ENCODE measurements around the gene CITED1.

Gene CITED1

GRCh38 chrX:72294497-72294896 is 11.2 kb downstream of the CITED1 start:
- Histone ChIP-seq H3K4me1 (ENCODE audit: control insufficient read depth, insufficient read depth, low read length, poor library complexity, severe bottlenecking) (no peaks in the 10 kb centered on the region), H3K27ac (ENCODE audit: low read depth, low read length, severe bottlenecking) (no peak overlapping the region), H3K36me3 (ENCODE audit: control insufficient read depth, insufficient read depth, low read length) (no peaks in the 10 kb centered on the region), H3K4me3 (ENCODE audit: extremely low read depth, insufficient read depth, low read length, poor library complexity, severe bottlenecking) (no peak overlapping the region), H3K9me3 (ENCODE audit: control insufficient read depth, low read length) (no peaks in the 10 kb centered on the region)
- WGBS, 2 experiments (ENCODE audit: insufficient coverage in 2 of 2) = no CpG with 5 or more reads among the region's 1 CpG

GRCh38 chrX:72282302-72282701 is 23.4 kb downstream of the CITED1 start:
- no peaks in the 10 kb centered on the region for H3K36me3 ChIP-seq (ENCODE audit: control insufficient read depth, insufficient read depth, low read length)
- H3K4me3 ChIP-seq (ENCODE audit: extremely low read depth, insufficient read depth, low read length, poor library complexity, severe bottlenecking) = no peak overlapping the region
- no peaks in the 10 kb centered on the region for H3K9me3 ChIP-seq (ENCODE audit: control insufficient read depth, low read length)
- H3K27ac ChIP-seq (ENCODE audit: low read depth, low read length, severe bottlenecking) = no peak overlapping the region
- WGBS, 2 experiments (ENCODE audit: insufficient coverage in 2 of 2) = no CpG with 5 or more reads among the region's 1 CpG
- H3K4me1 ChIP-seq (ENCODE audit: control insufficient read depth, insufficient read depth, low read length, poor library complexity, severe bottlenecking) = no peaks in the 10 kb centered on the region

- no peaks in the 10 kb centered on the region for H3K9me3 ChIP-seq (ENCODE audit: control insufficient read depth, low read length)
- H3K4me3 ChIP-seq (ENCODE audit: extremely low read depth, insufficient read depth, low read length, poor library complexity, severe bottlenecking) = no peak overlapping the region
- 67 to 100% methylated on average over 2 of the region's 5 CpGs for WGBS, 2 experiments (ENCODE audit: insufficient coverage in 2 of 2)
- H3K4me1 ChIP-seq (ENCODE audit: control insufficient read depth, insufficient read depth, low read length, poor library complexity, severe bottlenecking) = peaks cover 4% of the 10 kb centered on the region
- H3K27ac ChIP-seq (ENCODE audit: low read depth, low read length, severe bottlenecking) = no peak overlapping the region
- H3K36me3 ChIP-seq (ENCODE audit: control insufficient read depth, insufficient read depth, low read length) = peaks cover 7% of the 10 kb centered on the region
Observed at GRCh38 chrX:72280321-72280845, 25.3 kb downstream of the CITED1 start.

- peaks cover 42% of the 10 kb centered on the region for H3K36me3 ChIP-seq (ENCODE audit: control insufficient read depth, insufficient read depth, low read length)
- peaks cover 10% of the 10 kb centered on the region for H3K4me1 ChIP-seq (ENCODE audit: control insufficient read depth, insufficient read depth, low read length, poor library complexity, severe bottlenecking)
- no peaks in the 10 kb centered on the region for H3K9me3 ChIP-seq (ENCODE audit: control insufficient read depth, low read length)
- WGBS, 2 experiments (ENCODE audit: insufficient coverage in 2 of 2) = 0 to 3% methylated on average over 1 to 8 of the region's 18 CpGs
- H3K27ac ChIP-seq (ENCODE audit: low read depth, low read length, severe bottlenecking) = peak overlapping the region; percentile 72
- H3K4me3 ChIP-seq (ENCODE audit: extremely low read depth, insufficient read depth, low read length, poor library complexity, severe bottlenecking) = peak overlapping the region; percentile 68
Observed at GRCh38 chrX:72276478-72276953, 29.2 kb downstream of the CITED1 start.

- 100% methylated on average over 1 of the region's 5 CpGs for WGBS, 2 experiments (ENCODE audit: insufficient coverage in 2 of 2)
- H3K36me3 ChIP-seq (ENCODE audit: control insufficient read depth, insufficient read depth, low read length) = peaks cover 59% of the 10 kb centered on the region
- H3K9me3 ChIP-seq (ENCODE audit: control insufficient read depth, low read length) = no peaks in the 10 kb centered on the region
- H3K4me3 ChIP-seq (ENCODE audit: extremely low read depth, insufficient read depth, low read length, poor library complexity, severe bottlenecking) = no peak overlapping the region
- H3K27ac ChIP-seq (ENCODE audit: low read depth, low read length, severe bottlenecking) = no peak overlapping the region
- H3K4me1 ChIP-seq (ENCODE audit: control insufficient read depth, insufficient read depth, low read length, poor library complexity, severe bottlenecking) = peaks cover 19% of the 10 kb centered on the region
Observed at GRCh38 chrX:72274526-72274925, 31.2 kb downstream of the CITED1 start.

- H3K9me3 ChIP-seq (ENCODE audit: control insufficient read depth, low read length) = no peaks in the 10 kb centered on the region
- no peak overlapping the region for H3K27ac ChIP-seq (ENCODE audit: low read depth, low read length, severe bottlenecking)
- peaks cover 23% of the 10 kb centered on the region for H3K4me1 ChIP-seq (ENCODE audit: control insufficient read depth, insufficient read depth, low read length, poor library complexity, severe bottlenecking)
- H3K36me3 ChIP-seq (ENCODE audit: control insufficient read depth, insufficient read depth, low read length) = peaks cover 68% of the 10 kb centered on the region
- WGBS, 2 experiments (ENCODE audit: insufficient coverage in 2 of 2) = 93% methylated on average over 3 of the region's 6 CpGs; no CpG with 5 or more reads in 1 of the 2 experiments
- no peak overlapping the region for H3K4me3 ChIP-seq (ENCODE audit: extremely low read depth, insufficient read depth, low read length, poor library complexity, severe bottlenecking)
Observed at GRCh38 chrX:72273718-72274117, 32.0 kb downstream of the CITED1 start.

GRCh38 chrX:72272868-72273267 is 32.8 kb downstream of the CITED1 start:
- H3K36me3 ChIP-seq (ENCODE audit: control insufficient read depth, insufficient read depth, low read length) = peaks cover 76% of the 10 kb centered on the region
- H3K4me1 ChIP-seq (ENCODE audit: control insufficient read depth, insufficient read depth, low read length, poor library complexity, severe bottlenecking) = peaks cover 23% of the 10 kb centered on the region
- H3K27ac ChIP-seq (ENCODE audit: low read depth, low read length, severe bottlenecking) = no peak overlapping the region
- H3K9me3 ChIP-seq (ENCODE audit: control insufficient read depth, low read length) = no peaks in the 10 kb centered on the region
- H3K4me3 ChIP-seq (ENCODE audit: extremely low read depth, insufficient read depth, low read length, poor library complexity, severe bottlenecking) = no peak overlapping the region
- WGBS, 2 experiments (ENCODE audit: insufficient coverage in 2 of 2) = no CpG with 5 or more reads among the region's 3 CpGs

GRCh38 chrX:72271812-72272211 is 33.9 kb downstream of the CITED1 start:
- peak overlapping the region; percentile 41 for H3K27ac ChIP-seq (ENCODE audit: low read depth, low read length, severe bottlenecking)
- peaks cover 83% of the 10 kb centered on the region for H3K36me3 ChIP-seq (ENCODE audit: control insufficient read depth, insufficient read depth, low read length)
- 90 to 100% methylated on average over 1 to 2 of the region's 3 CpGs for WGBS, 2 experiments (ENCODE audit: insufficient coverage in 2 of 2)
- H3K9me3 ChIP-seq (ENCODE audit: control insufficient read depth, low read length) = no peaks in the 10 kb centered on the region
- peaks cover 23% of the 10 kb centered on the region for H3K4me1 ChIP-seq (ENCODE audit: control insufficient read depth, insufficient read depth, low read length, poor library complexity, severe bottlenecking)
- H3K4me3 ChIP-seq (ENCODE audit: extremely low read depth, insufficient read depth, low read length, poor library complexity, severe bottlenecking) = no peak overlapping the region

GRCh38 chrX:72271091-72271788 is 34.5 kb downstream of the CITED1 start:
- Histone ChIP-seq H3K9me3 (ENCODE audit: control insufficient read depth, low read length) (no peaks in the 10 kb centered on the region), H3K4me3 (ENCODE audit: extremely low read depth, insufficient read depth, low read length, poor library complexity, severe bottlenecking) (no peak overlapping the region), H3K36me3 (ENCODE audit: control insufficient read depth, insufficient read depth, low read length) (peaks cover 85% of the 10 kb centered on the region), H3K4me1 (ENCODE audit: control insufficient read depth, insufficient read depth, low read length, poor library complexity, severe bottlenecking) (peaks cover 23% of the 10 kb centered on the region), H3K27ac (ENCODE audit: low read depth, low read length, severe bottlenecking) (no peak overlapping the region)
- WGBS, 2 experiments (ENCODE audit: insufficient coverage in 2 of 2) = 100% methylated on average over 1 of the region's 3 CpGs; no CpG with 5 or more reads in 1 of the 2 experiments

GRCh38 chrX:72270316-72270866 is 35.3 kb downstream of the CITED1 start:
- Histone ChIP-seq H3K27ac (ENCODE audit: low read depth, low read length, severe bottlenecking) (peak overlapping the region; percentile 49), H3K4me1 (ENCODE audit: control insufficient read depth, insufficient read depth, low read length, poor library complexity, severe bottlenecking) (peaks cover 19% of the 10 kb centered on the region), H3K4me3 (ENCODE audit: extremely low read depth, insufficient read depth, low read length, poor library complexity, severe bottlenecking) (no peak overlapping the region), H3K9me3 (ENCODE audit: control insufficient read depth, low read length) (no peaks in the 10 kb centered on the region), H3K36me3 (ENCODE audit: control insufficient read depth, insufficient read depth, low read length) (peaks cover 79% of the 10 kb centered on the region)
- 93% methylated on average over 2 of the region's 5 CpGs; no CpG with 5 or more reads in 1 of the 2 experiments for WGBS, 2 experiments (ENCODE audit: insufficient coverage in 2 of 2)

Measured in mesodermal cell (in vitro differentiated cells).